Erythroblast (primary cell): ENCODE results near the gene AFAP1.

Experiments used
- GATA1 ChIP-seq: IDR thresholded peaks from 2 replicates; pipeline ENCODE4 v1.6.1; 2011; ENCODE audit warnings: low read depth, mild to moderate bottlenecking, control low read depth, low read length, moderate library complexity
- POLR2A ChIP-seq: IDR thresholded peaks from 2 replicates; pipeline ENCODE4 v1.6.1; 2011; ENCODE audit warnings: mild to moderate bottlenecking, low read length

GRCh38 chr4:7708981-7709380 is 230.7 kb downstream of the AFAP1 start:
- TF ChIP-seq POLR2A, result no peak
- TF ChIP-seq GATA1, result no peak
